ENCODE measurements around the gene SLC25A21.

SLC25A21 gene

DNA sequence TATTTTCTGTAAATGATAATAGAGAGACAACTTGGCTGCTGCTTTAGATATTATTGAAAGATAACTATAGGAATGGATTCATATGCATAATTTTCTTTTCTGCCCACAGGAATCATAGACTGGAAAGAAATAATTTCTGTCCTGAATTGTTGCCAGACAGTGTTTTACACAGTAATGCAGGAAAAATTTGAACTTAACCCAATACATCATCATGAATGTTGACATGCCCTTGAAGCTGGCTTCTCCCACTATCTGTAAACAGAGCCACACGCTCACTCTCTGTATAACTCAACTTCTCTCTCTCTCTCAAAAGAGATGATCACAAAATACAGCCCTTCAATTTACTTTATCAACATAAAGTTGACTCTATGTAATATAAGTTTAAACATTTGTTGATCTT is 454.2 kb downstream of the SLC25A21 start:
- TF ChIP-seq, protein P1, sequence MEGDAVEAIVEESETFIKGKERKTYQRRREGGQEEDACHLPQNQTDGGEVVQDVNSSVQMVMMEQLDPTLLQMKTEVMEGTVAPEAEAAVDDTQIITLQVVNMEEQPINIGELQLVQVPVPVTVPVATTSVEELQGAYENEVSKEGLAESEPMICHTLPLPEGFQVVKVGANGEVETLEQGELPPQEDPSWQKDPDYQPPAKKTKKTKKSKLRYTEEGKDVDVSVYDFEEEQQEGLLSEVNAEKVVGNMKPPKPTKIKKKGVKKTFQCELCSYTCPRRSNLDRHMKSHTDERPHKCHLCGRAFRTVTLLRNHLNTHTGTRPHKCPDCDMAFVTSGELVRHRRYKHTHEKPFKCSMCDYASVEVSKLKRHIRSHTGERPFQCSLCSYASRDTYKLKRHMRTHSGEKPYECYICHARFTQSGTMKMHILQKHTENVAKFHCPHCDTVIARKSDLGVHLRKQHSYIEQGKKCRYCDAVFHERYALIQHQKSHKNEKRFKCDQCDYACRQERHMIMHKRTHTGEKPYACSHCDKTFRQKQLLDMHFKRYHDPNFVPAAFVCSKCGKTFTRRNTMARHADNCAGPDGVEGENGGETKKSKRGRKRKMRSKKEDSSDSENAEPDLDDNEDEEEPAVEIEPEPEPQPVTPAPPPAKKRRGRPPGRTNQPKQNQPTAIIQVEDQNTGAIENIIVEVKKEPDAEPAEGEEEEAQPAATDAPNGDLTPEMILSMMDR (IDR thresholded peaks at IDR 0.05; ENCODE audit: unreplicated experiment in 3 of 3): no peak
- H3K27me3 Mint-ChIP-seq (ENCODE audit: low read depth): peaks cover 7% of the 10 kb centered on the region
- H3K9me3 Mint-ChIP-seq: no peaks in the 10 kb centered on the region
- peaks cover 5% of the 10 kb centered on the region for H3K4me1 Mint-ChIP-seq
- no peak overlapping the region for H3K4me3 Mint-ChIP-seq
- no peaks in the 10 kb centered on the region for H3K36me3 Mint-ChIP-seq (ENCODE audit: low read depth)
- no peak overlapping the region for H3K27ac Mint-ChIP-seq

- TF ChIP-seq, protein P1 (IDR thresholded peaks at IDR 0.05; ENCODE audit: unreplicated experiment in 3 of 3): no peak
- no peak overlapping the region for H3K27ac Mint-ChIP-seq
Measured at GRCh38 chr14:36717363-36717762, 455.0 kb downstream of the SLC25A21 start.

GRCh38 chr14:36716614-36717184 is 455.7 kb downstream of the SLC25A21 start:
- no peaks in the 10 kb centered on the region for H3K9me3 Mint-ChIP-seq
- no peak overlapping the region for H3K4me3 Mint-ChIP-seq
- peaks cover 5% of the 10 kb centered on the region for H3K4me1 Mint-ChIP-seq
- TF ChIP-seq, protein P1 (IDR thresholded peaks at IDR 0.05; ENCODE audit: unreplicated experiment in 3 of 3): no peak
- H3K27me3 Mint-ChIP-seq (ENCODE audit: low read depth): peaks cover 7% of the 10 kb centered on the region
- no peak overlapping the region for H3K27ac Mint-ChIP-seq
- H3K36me3 Mint-ChIP-seq (ENCODE audit: low read depth): no peaks in the 10 kb centered on the region

More at GRCh38 chr14:36717363-36717762, 455.0 kb downstream of the SLC25A21 start:
- Mint-ChIP-seq H3K4me1 (peaks cover 5% of the 10 kb centered on the region), H3K27me3 (ENCODE audit: low read depth) (peaks cover 7% of the 10 kb centered on the region), H3K9me3 (no peaks in the 10 kb centered on the region), H3K36me3 (ENCODE audit: low read depth) (no peaks in the 10 kb centered on the region), H3K4me3 (no peak overlapping the region)

DNA sequence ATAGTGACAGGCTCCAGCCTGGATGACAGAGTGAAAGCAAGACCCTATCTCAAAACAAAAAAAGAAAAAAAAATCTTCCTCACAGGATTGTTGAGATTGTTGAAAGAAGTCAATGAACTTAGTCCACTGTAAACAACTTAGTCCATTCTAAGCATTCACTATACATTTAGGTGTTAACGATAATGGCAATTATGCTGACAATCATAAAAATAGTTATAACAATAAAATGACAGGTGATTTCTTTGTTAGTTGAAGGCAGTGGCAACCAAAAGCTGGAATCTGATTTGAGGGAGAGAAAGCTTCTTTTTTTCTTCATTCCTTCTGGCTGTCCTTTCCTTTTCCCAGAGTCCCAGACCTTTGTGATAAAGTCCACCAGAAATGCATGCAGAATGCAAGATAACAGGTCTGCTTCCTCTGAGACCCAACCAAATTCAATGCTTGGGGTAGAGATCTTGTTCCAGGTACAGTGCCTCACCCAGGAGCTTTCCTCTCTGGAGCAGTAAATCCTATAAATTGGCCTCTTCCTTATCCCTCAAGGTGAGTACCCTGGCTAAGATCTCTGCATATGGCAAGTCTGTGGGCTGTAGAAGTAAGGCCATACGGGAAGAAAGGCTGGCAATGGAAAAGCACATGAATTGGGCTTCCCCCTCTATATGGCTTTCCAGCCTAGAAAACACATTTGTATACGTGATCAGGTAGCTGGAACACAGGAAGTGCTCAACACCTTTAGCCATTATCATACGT is 458.3 kb downstream of the SLC25A21 start:
- no peak overlapping the region for H3K4me3 Mint-ChIP-seq
- H3K27me3 Mint-ChIP-seq (ENCODE audit: low read depth): peaks cover 7% of the 10 kb centered on the region
- no peaks in the 10 kb centered on the region for H3K9me3 Mint-ChIP-seq
- H3K36me3 Mint-ChIP-seq (ENCODE audit: low read depth): no peaks in the 10 kb centered on the region
- peaks cover 5% of the 10 kb centered on the region for H3K4me1 Mint-ChIP-seq
- no peak overlapping the region for H3K27ac Mint-ChIP-seq
- TF ChIP-seq, protein P1 (IDR thresholded peaks at IDR 0.05; ENCODE audit: unreplicated experiment in 3 of 3): no peak

DNA sequence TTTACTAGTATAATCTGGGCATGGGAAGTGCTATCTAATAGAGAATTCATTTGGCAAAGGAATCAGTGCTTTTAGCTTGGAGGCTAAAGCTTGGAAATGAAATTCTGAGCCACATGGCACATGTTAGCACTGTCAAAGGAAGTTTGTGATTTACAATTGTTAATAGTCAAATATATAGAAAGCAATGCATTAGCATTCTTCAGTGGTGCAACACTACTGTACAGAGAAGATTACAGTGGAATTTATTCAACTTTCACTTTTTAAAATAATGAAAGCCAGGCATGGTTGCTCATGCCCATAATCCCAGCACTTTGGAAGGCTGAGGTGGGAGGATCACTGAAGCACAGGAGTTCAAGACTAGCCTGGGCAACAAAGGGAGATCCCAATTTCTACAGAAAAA is 464.8 kb downstream of the SLC25A21 start:
- TF ChIP-seq, protein P1 (IDR thresholded peaks at IDR 0.05; ENCODE audit: unreplicated experiment in 3 of 3): no peak
- Mint-ChIP-seq H3K9me3 (no peaks in the 10 kb centered on the region), H3K4me1 (no peaks in the 10 kb centered on the region), H3K27ac (no peak overlapping the region), H3K27me3 (ENCODE audit: low read depth) (peaks cover 4% of the 10 kb centered on the region), H3K36me3 (ENCODE audit: low read depth) (no peaks in the 10 kb centered on the region), H3K4me3 (no peak overlapping the region)

DNA sequence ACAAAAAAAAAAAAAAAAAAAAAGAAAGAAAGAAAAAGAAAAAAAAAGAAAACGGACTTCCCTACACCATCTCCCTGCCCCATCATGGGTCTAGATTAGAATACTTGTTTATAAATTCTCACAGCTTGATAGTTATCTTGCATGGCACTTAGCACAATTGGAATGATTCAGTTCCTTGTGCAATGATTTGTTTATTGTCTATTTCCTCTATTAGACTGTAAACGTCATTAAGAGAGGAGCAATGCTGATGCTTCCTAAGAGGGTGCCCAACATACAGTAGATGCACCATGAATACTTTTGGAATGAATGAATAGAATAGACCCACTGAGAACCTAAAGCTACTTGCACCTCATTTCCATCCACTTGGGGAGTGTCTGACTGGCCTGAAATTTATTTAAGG is 469.9 kb downstream of the SLC25A21 start:
- peaks cover 4% of the 10 kb centered on the region for H3K27me3 Mint-ChIP-seq (ENCODE audit: low read depth)
- TF ChIP-seq, protein P1 (IDR thresholded peaks at IDR 0.05; ENCODE audit: unreplicated experiment in 3 of 3): no peak
- no peak overlapping the region for H3K4me3 Mint-ChIP-seq
- H3K9me3 Mint-ChIP-seq: peaks cover 10% of the 10 kb centered on the region
- H3K27ac Mint-ChIP-seq: no peak overlapping the region
- peaks cover 10% of the 10 kb centered on the region for H3K36me3 Mint-ChIP-seq (ENCODE audit: low read depth)
- H3K4me1 Mint-ChIP-seq: no peaks in the 10 kb centered on the region

Measured in nephron (organoid).